ENCODE results near the gene SNAPC3.

- TF ChIP-seq POLR2A (IDR thresholded peaks at IDR 0.05), result no peak
- no peak for TF ChIP-seq POLR2AphosphoS5 (IDR thresholded peaks at IDR 0.05)
- TF ChIP-seq CTCF (IDR thresholded peaks at IDR 0.05), result no peak
Observed at GRCh38 chr9:15501179-15501578, 78.5 kb downstream of the SNAPC3 start.
